Neural crest cell (in vitro differentiated cells): ENCODE results near the gene NAGLU. TPM values are rescaled to one million over a fixed set of nuclear protein-coding genes. Genes with fewer than 3 reads are reported as not detected.
A peak's percentile ranks its signal among the peaks of the same experiment; 100 is the strongest.

Experiments used
- DNase-seq: peaks from one replicate; pipeline ENCODE4 v3.0.0; 2021; ENCODE audit warnings: low read depth, mixed read lengths, low spot score
- H3K27ac Mint-ChIP-seq: one replicate; pipeline ENCODE4 v1.8.0; 2021; ENCODE audit warnings: mild to moderate bottlenecking, mixed read lengths; ENCODE audit not compliant: unreplicated experiment
- H3K27me3 Mint-ChIP-seq: 2 replicates; pipeline ENCODE4 v1.8.0; 2021; ENCODE audit warnings: low read depth, mild to moderate bottlenecking, mixed read lengths
- H3K36me3 Mint-ChIP-seq: 2 replicates; pipeline ENCODE4 v1.8.0; 2021; ENCODE audit warnings: low read depth, mild to moderate bottlenecking, mixed read lengths
- H3K4me1 Mint-ChIP-seq: 2 replicates; pipeline ENCODE4 v1.8.0; 2021; ENCODE audit warnings: mixed read lengths
- H3K4me3 Mint-ChIP-seq: one replicate; pipeline ENCODE4 v1.8.0; 2021; ENCODE audit warnings: mild to moderate bottlenecking, mixed read lengths
- H3K9me3 Mint-ChIP-seq: 2 replicates; pipeline ENCODE4 v1.8.0; 2021; ENCODE audit warnings: mixed read lengths
- CTCF ChIP-seq: fragments of 200-600 bp; sonication (generic); conservative IDR thresholded peaks from 2 replicates; pipeline ENCODE4 v1.5.0; 2021; ENCODE audit warnings: antibody characterized with exemption, mild to moderate bottlenecking
- microRNA-seq: library from miRNA; unstranded; fragments of <30 nt; microRNA quantifications from one replicate; pipeline ENCODE4, GENCODE V29; 2020
- total RNA-seq: library from RNA; stranded (reverse); gene quantifications from 2 replicates; pipeline ENCODE4 v1.2.1, GENCODE V29; 2021

NAGLU gene
- total RNA-seq, 1 donor from 2014 or later = 20.5 TPM

- peaks cover under 1% of the 10 kb centered on the region for H3K4me1 Mint-ChIP-seq
- H3K9me3 Mint-ChIP-seq = no peaks in the 10 kb centered on the region
- no peak overlapping the region for H3K27ac Mint-ChIP-seq
- no peak overlapping the region for H3K4me3 Mint-ChIP-seq
- no peak for DNase-seq
- no peaks in the 10 kb centered on the region for H3K27me3 Mint-ChIP-seq
- no peak for TF ChIP-seq CTCF
- peaks cover 5% of the 10 kb centered on the region for H3K36me3 Mint-ChIP-seq
These were observed 48.8 kb downstream of the NAGLU start for GRCh38 chr17:42584880-42585279.

GRCh38 chr17:42585353-42585752, 49.3 kb downstream of the NAGLU start:
- Mint-ChIP-seq H3K4me3 (no peak overlapping the region), H3K4me1 (no peaks in the 10 kb centered on the region), H3K27ac (no peak overlapping the region), H3K9me3 (no peaks in the 10 kb centered on the region), H3K36me3 (peaks cover 5% of the 10 kb centered on the region), H3K27me3 (no peaks in the 10 kb centered on the region)
- TF ChIP-seq CTCF = no peak
- no peak for DNase-seq

GRCh38 chr17:42586514-42587230, 50.6 kb downstream of the NAGLU start:
- TF ChIP-seq CTCF = no peak
- no peaks in the 10 kb centered on the region for H3K9me3 Mint-ChIP-seq
- no peak overlapping the region for H3K27ac Mint-ChIP-seq
- no peaks in the 10 kb centered on the region for H3K27me3 Mint-ChIP-seq
- no peaks in the 10 kb centered on the region for H3K4me1 Mint-ChIP-seq
- no peak for DNase-seq
- no peak overlapping the region for H3K4me3 Mint-ChIP-seq
- H3K36me3 Mint-ChIP-seq = peaks cover 5% of the 10 kb centered on the region

GRCh38 chr17:42590886-42591285, 54.8 kb downstream of the NAGLU start:
- Mint-ChIP-seq H3K9me3 (no peaks in the 10 kb centered on the region), H3K36me3 (no peaks in the 10 kb centered on the region), H3K27ac (no peak overlapping the region), H3K4me1 (no peaks in the 10 kb centered on the region), H3K27me3 (no peaks in the 10 kb centered on the region), H3K4me3 (no peak overlapping the region)
- no peak for TF ChIP-seq CTCF
- no peak for DNase-seq

- Mint-ChIP-seq H3K9me3 (no peaks in the 10 kb centered on the region), H3K27me3 (no peaks in the 10 kb centered on the region), H3K4me1 (no peaks in the 10 kb centered on the region), H3K36me3 (peaks cover 2% of the 10 kb centered on the region), H3K27ac (no peak overlapping the region), H3K4me3 (no peak overlapping the region)
- TF ChIP-seq CTCF = no peak
- no peak for DNase-seq
These were observed 55.4 kb downstream of the NAGLU start for GRCh38 chr17:42591411-42591810.

Small RNAs within 50 kb of the gene (microRNA-seq; reads per million reads assigned to microRNA genes)
- gene MIR5010 (16.0 reads per million, percentile 31 among the genes with 10 or more reads in this experiment), gene MIR548AT (4.1 reads per million)

Other genes starting within 250 kb of the NAGLU start
- 2.6 and 2.9 TPM in 2 replicates for gene STAT5A, start 247.7 kb upstream of the NAGLU start, total RNA-seq
- 38.0 and 40.9 TPM in 2 replicates for gene STAT3, start 147.8 kb upstream of the NAGLU start, total RNA-seq
- gene CAVIN1, start 113.0 kb upstream of the NAGLU start, total RNA-seq = 0.09 and 0.14 TPM in 2 replicates
- gene ATP6V0A1, start 77.4 kb upstream of the NAGLU start, total RNA-seq = 59.4 and 64.7 TPM in 2 replicates
- gene HSD17B1, start 16.7 kb downstream of the NAGLU start, total RNA-seq = 1.2 and 1.9 TPM in 2 replicates
- 58.3 and 59.6 TPM in 2 replicates for gene COASY, start 25.9 kb downstream of the NAGLU start, total RNA-seq
- gene MLX, start 30.9 kb downstream of the NAGLU start, total RNA-seq = 38.6 and 41.1 TPM in 2 replicates
- 44.6 and 47.8 TPM in 2 replicates for gene PSMC3IP, start 41.5 kb downstream of the NAGLU start, total RNA-seq
- 44.2 and 48.7 TPM in 2 replicates for gene RETREG3, start 73.1 kb downstream of the NAGLU start, total RNA-seq
- gene TUBG1, start 73.4 kb downstream of the NAGLU start, total RNA-seq = 101 and 102 TPM in 2 replicates
- gene TUBG2, start 123.0 kb downstream of the NAGLU start, total RNA-seq = 18.7 and 20.7 TPM in 2 replicates
- gene PLEKHH3, start 140.8 kb downstream of the NAGLU start, total RNA-seq = 16.4 and 20.8 TPM in 2 replicates
- gene CCR10, start 145.6 kb downstream of the NAGLU start, total RNA-seq = 0.68 TPM in 2 replicates
- 17.0 and 19.4 TPM in 2 replicates for gene CNTNAP1, start 146.3 kb downstream of the NAGLU start, total RNA-seq
- 28.9 and 30.4 TPM in 2 replicates for gene EZH1, start 208.8 kb downstream of the NAGLU start, total RNA-seq
- gene RAMP2, start 225.0 kb downstream of the NAGLU start, total RNA-seq = 6.5 and 7.9 TPM in 2 replicates
- 83.7 and 88.7 TPM in 2 replicates for gene VPS25, start 237.2 kb downstream of the NAGLU start, total RNA-seq
- 0.58 and 0.73 TPM in 2 replicates for gene WNK4, start 244.4 kb downstream of the NAGLU start, total RNA-seq